AG10803 (cell line): Measurements from ENCODE around the gene ASGR2.
"Not testable (repeated sequence)": the region's sequence is repeated elsewhere in the genome, so short reads cannot be mapped to it uniquely, and the experiment has no call there.

ENCODE experiments used
- DNase-seq: peaks from one replicate; pipeline ENCODE4 v3.0.0; 2010; ENCODE audit warnings: low read depth
- H3K4me3 ChIP-seq: 2 replicates; pipeline ENCODE4 v1.5.1; 2011; ENCODE audit warnings: mild to moderate bottlenecking, low read length, control low read depth
- TF ChIP-seq, protein P1 (sequence below): conservative IDR thresholded peaks from 2 replicates; pipeline ENCODE4 v1.5.1; 2011; ENCODE audit warnings: mild to moderate bottlenecking, low read length, control low read depth, inconsistent platforms

ASGR2 gene

GRCh38 chr17:7132511-7133094 lies 18.0 kb upstream of the ASGR2 start:
- no peak for DNase-seq
- no peak overlapping the region for H3K4me3 ChIP-seq
- TF ChIP-seq, protein P1, sequence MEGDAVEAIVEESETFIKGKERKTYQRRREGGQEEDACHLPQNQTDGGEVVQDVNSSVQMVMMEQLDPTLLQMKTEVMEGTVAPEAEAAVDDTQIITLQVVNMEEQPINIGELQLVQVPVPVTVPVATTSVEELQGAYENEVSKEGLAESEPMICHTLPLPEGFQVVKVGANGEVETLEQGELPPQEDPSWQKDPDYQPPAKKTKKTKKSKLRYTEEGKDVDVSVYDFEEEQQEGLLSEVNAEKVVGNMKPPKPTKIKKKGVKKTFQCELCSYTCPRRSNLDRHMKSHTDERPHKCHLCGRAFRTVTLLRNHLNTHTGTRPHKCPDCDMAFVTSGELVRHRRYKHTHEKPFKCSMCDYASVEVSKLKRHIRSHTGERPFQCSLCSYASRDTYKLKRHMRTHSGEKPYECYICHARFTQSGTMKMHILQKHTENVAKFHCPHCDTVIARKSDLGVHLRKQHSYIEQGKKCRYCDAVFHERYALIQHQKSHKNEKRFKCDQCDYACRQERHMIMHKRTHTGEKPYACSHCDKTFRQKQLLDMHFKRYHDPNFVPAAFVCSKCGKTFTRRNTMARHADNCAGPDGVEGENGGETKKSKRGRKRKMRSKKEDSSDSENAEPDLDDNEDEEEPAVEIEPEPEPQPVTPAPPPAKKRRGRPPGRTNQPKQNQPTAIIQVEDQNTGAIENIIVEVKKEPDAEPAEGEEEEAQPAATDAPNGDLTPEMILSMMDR = no peak

- TF ChIP-seq, protein P1 = no peak
- no peak for DNase-seq
- H3K4me3 ChIP-seq = no peak overlapping the region
These were observed 16.8 kb upstream of the ASGR2 start for GRCh38 chr17:7131423-7131791.

DNA sequence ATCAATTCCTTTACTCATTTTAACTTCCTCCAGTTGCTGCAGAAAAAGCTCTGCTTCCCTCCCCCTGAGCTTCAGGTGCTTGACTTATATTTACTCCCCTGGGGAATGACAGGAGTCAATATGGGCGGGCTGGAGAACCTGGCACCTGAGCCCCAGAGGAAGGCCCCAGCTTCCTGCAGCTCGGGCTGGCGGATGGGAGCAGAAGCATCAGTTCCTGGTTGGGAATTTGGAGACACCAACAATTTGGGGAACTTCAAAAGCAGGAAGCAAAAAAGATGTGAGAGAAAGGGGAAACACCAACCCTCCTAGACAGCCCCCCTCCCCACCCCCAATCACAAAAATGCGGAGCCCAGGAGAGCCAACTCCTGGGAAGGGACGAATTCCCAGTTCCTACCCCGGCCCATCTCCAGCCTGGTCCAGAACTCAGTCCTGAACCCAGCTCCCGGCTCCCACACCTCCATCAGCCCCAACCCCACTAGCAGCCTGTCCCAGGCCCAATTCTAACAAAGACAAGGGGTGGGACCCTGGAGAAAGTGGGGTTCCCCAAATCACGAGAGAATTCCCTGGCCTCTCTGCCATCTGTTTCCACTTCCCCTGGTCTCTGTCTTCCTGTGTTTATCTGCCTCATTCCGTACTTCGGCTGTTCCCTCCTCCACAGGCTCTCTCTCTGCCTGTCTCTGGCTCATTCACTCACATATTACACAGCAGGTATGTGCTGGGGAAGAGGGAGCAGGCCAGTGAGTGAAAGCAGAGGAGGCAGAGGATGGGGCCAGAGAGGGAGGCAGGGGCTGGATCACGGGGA lies 16.2 kb upstream of the ASGR2 start:
- TF ChIP-seq, protein P1 = no peak
- no peak overlapping the region for H3K4me3 ChIP-seq
- no peak for DNase-seq

- TF ChIP-seq, protein P1 = no peak
- H3K4me3 ChIP-seq = no peak overlapping the region
- DNase-seq = no peak
These were observed 14.7 kb upstream of the ASGR2 start for GRCh38 chr17:7129311-7129710.

- no peak for DNase-seq
- no peak overlapping the region for H3K4me3 ChIP-seq
- TF ChIP-seq, protein P1 = no peak
These were observed 13.5 kb upstream of the ASGR2 start for GRCh38 chr17:7128160-7128559.

- not testable (repeated sequence) for DNase-seq, H3K4me3 ChIP-seq
These were observed 12.9 kb upstream of the ASGR2 start for GRCh38 chr17:7127501-7127900.

DNA sequence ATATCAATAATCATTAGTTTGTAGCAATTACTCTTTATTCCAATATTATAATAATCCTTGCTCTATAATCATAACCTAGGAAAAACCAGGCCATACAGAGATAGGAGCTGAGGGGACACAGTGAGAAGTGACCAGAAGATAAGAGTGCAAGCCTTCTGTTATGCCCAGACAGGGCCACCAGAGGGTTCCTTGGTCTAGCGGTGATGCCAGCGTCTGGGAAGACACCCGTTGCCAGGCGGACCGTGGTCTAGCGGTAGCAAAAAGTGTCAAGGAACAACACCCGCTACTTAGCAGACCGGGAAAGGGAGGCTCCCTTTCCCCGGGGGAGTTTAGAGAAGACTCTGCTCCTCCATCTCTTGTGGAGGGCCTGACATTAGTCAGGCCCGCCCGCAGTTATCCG lies 11.8 kb upstream of the ASGR2 start:
- H3K4me3 ChIP-seq, DNase-seq: not testable (repeated sequence)

DNA sequence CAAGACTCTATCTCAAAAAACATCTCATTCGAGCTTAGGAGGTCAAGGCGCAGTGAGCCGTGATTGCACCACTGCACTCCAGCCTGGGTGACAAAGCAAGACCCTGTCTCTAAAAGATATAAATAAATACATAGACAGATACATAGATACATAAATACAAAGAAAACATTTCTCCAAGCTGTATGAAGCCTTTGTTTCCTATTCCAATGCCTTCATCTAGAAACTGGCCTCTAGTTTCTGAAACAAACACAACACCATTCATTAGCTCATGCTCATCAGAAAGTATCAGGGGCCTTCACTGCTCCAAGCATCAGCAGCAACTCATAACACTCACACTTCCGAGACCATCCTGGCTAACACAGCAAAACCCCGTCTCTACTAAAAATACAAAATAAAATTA lies 10.3 kb upstream of the ASGR2 start:
- no peak overlapping the region for H3K4me3 ChIP-seq
- TF ChIP-seq, protein P1 = no peak
- no peak for DNase-seq
